HepG2 (cell line): ENCODE measurements around the gene ADCY1. TPM values are rescaled to one million over a fixed set of nuclear protein-coding genes. Genes with fewer than 3 reads are reported as not detected.

Experiments used
- BHLHE40 ChIP-seq: IDR thresholded peaks from 2 replicates; pipeline ENCODE4 v1.6.1; 2011; ENCODE audit warnings: low read length, improper control_type of control experiment
- ELK4 ChIP-seq: sonication (generic); formaldehyde crosslinking; IDR thresholded peaks from 2 replicates; pipeline ENCODE4 v1.9.0; 2021; ENCODE audit warnings: missing genetic modification reagents, borderline replicate concordance
- EP300 ChIP-seq, 3 experiments: sonication (generic) in 1 of 3; formaldehyde crosslinking in 1 of 3; IDR thresholded peaks; 2 replicates each; pipeline versions ENCODE4 v1.5.1 to v1.6.1; 2011 to 2020; ENCODE audit warnings: low read depth in 2 of 3, low read length in 2 of 3, borderline replicate concordance in 1 of 3, improper control_type of control experiment in 1 of 3, mild to moderate bottlenecking in 1 of 3, missing genetic modification reagents in 1 of 3, moderate library complexity in 1 of 3
- ETV6 ChIP-seq: sonication (generic); formaldehyde crosslinking; conservative IDR thresholded peaks from 2 replicates; pipeline ENCODE4 v1.4.0; 2020; ENCODE audit warnings: missing genetic modification reagents
- FOXC1 ChIP-seq: sonication (generic); formaldehyde crosslinking; IDR thresholded peaks from 2 replicates; pipeline ENCODE4 v1.8.0; 2022; ENCODE audit warnings: mild to moderate bottlenecking, missing genetic modification reagents, borderline replicate concordance
- GABPA ChIP-seq, 2 experiments: IDR thresholded peaks; 2 replicates each; pipeline ENCODE4 v1.6.1; 2011 to 2016; ENCODE audit warnings: low read depth in 2 of 2, low read length in 1 of 2, missing biosample characterization in 1 of 2, missing genetic modification characterization in 1 of 2
- KDM1A ChIP-seq: IDR thresholded peaks from 2 replicates; pipeline ENCODE4 v1.6.1; 2016; ENCODE audit warnings: missing compliant biosample characterization
- MAZ ChIP-seq, 2 experiments: sonication (generic) in 1 of 2; formaldehyde crosslinking in 1 of 2; IDR thresholded peaks; 2 replicates each; pipeline versions ENCODE4 v1.5.0 to v1.6.1; 2012 to 2020; ENCODE audit warnings: low read depth in 2 of 2, mild to moderate bottlenecking in 2 of 2, borderline replicate concordance in 1 of 2, improper control_type of control experiment in 1 of 2, low read length in 1 of 2, missing genetic modification reagents in 1 of 2, moderate library complexity in 1 of 2
- MZF1 ChIP-seq: sonication (generic); formaldehyde crosslinking; IDR thresholded peaks from 2 replicates; pipeline ENCODE4 v1.8.1; 2023; ENCODE audit warnings: mild to moderate bottlenecking, missing genetic modification reagents, borderline replicate concordance
- NR2F1 ChIP-seq, 2 experiments: fragments of 450-650 bp in 1 of 2; formaldehyde crosslinking in 1 of 2; IDR thresholded peaks; 2 replicates each; pipeline versions ENCODE4 v1.5.0 to v1.6.1; 2016 to 2020; ENCODE audit warnings: mild to moderate bottlenecking in 1 of 2, missing compliant biosample characterization in 1 of 2, missing genetic modification reagents in 1 of 2, moderate library complexity in 1 of 2
- POLR2A ChIP-seq, 2 experiments: IDR thresholded peaks; 2 replicates each; pipeline ENCODE4 v1.6.1; 2011; ENCODE audit warnings: low read depth in 2 of 2, low read length in 2 of 2, mild to moderate bottlenecking in 1 of 2, moderate library complexity in 1 of 2; ENCODE audit not compliant: insufficient read depth in 1 of 2
- SETDB1 ChIP-seq: sonication (generic); formaldehyde crosslinking; IDR thresholded peaks from 2 replicates; pipeline ENCODE4 v1.5.1; 2020; ENCODE audit warnings: missing genetic modification reagents, mild to moderate bottlenecking, borderline replicate concordance
- SMAD1 ChIP-seq: sonication (generic); formaldehyde crosslinking; IDR thresholded peaks from 2 replicates; pipeline ENCODE4 v1.4.0; 2020; ENCODE audit warnings: missing genetic modification reagents, low read depth, mild to moderate bottlenecking, borderline replicate concordance
- SOX13 ChIP-seq, 3 experiments: fragments of 450-650 bp in 1 of 3; sonication (generic) in 1 of 3; formaldehyde crosslinking in 1 of 3; IDR thresholded peaks in 2 of 3; conservative IDR thresholded peaks in 1 of 3; 2 replicates each; pipeline versions ENCODE4 v1.5.0 to v1.6.1; 2016 to 2020; ENCODE audit warnings: antibody characterized with exemption in 1 of 3, mild to moderate bottlenecking in 1 of 3, missing compliant biosample characterization in 1 of 3, missing genetic modification reagents in 1 of 3, moderate library complexity in 1 of 3
- TRIM22 ChIP-seq: fragments of 450-650 bp; IDR thresholded peaks from 2 replicates; pipeline ENCODE4 v1.6.1; 2017
- ZBTB38 ChIP-seq: sonication (generic); formaldehyde crosslinking; IDR thresholded peaks from 2 replicates; pipeline ENCODE4 v1.5.1; 2020; ENCODE audit warnings: mild to moderate bottlenecking, missing genetic modification reagents
- ZNF121 ChIP-seq: sonication (generic); formaldehyde crosslinking; IDR thresholded peaks from 2 replicates; pipeline ENCODE4 v1.5.0; 2020; ENCODE audit warnings: mild to moderate bottlenecking, missing genetic modification reagents
- ZNF225 ChIP-seq: sonication (generic); formaldehyde crosslinking; IDR thresholded peaks from 2 replicates; pipeline ENCODE4 v1.4.0; 2020; ENCODE audit warnings: mild to moderate bottlenecking, missing genetic modification reagents
- ZNF335 ChIP-seq: sonication (generic); formaldehyde crosslinking; IDR thresholded peaks from 2 replicates; pipeline ENCODE4 v1.4.0; 2020; ENCODE audit warnings: missing genetic modification reagents
- ZNF569 ChIP-seq: sonication (generic); formaldehyde crosslinking; IDR thresholded peaks from 2 replicates; pipeline ENCODE4 v1.5.0; 2020; ENCODE audit warnings: mild to moderate bottlenecking, missing genetic modification reagents, moderate library complexity, borderline replicate concordance
- ZNF75D ChIP-seq: sonication (generic); formaldehyde crosslinking; IDR thresholded peaks from 2 replicates; pipeline ENCODE4 v1.8.1; 2023; ENCODE audit warnings: missing genetic modification reagents, mild to moderate bottlenecking, borderline replicate concordance
- ZSCAN9 ChIP-seq: IDR thresholded peaks from 2 replicates; pipeline ENCODE4 v1.6.1; 2016; ENCODE audit warnings: borderline replicate concordance
- polyA plus RNA-seq, 8 experiments: library from polyadenylated mRNA; depleted of rRNA in 3 of 8; stranded (reverse) in 7 of 8; unstranded in 1 of 8; fragments of >200 nt; fragmentation: Illumina TruSeq in 4 of 8; extraction: Trizol in 4 of 8; gene quantifications; 2 replicates each; pipeline versions ENCODE4 v1.2.1 to v1.2.3, GENCODE V29; 2011 to 2016; ENCODE audit warnings: low read depth in 4 of 8, missing spikeins in 1 of 8, mixed read lengths in 1 of 8; ENCODE audit not compliant: insufficient read depth in 1 of 8
- total RNA-seq, 5 experiments: library from RNA; depleted of rRNA; stranded (reverse); fragments of >200 nt; fragmentation: Illumina TruSeq; extraction: Trizol; gene quantifications; 2 replicates each; pipeline ENCODE4 v1.2.3, GENCODE V29; 2016; ENCODE audit warnings: low read depth in 1 of 5
- TF ChIP-seq, protein P1 (sequence below): sonication (generic); formaldehyde crosslinking; IDR thresholded peaks from 2 replicates; pipeline ENCODE4; 2020; ENCODE audit warnings: missing genetic modification reagents, mild to moderate bottlenecking, borderline replicate concordance

ADCY1 gene
- total and polyA plus RNA-seq, 2 of the 13 experiments (the other 11 are each of a cell fraction or from before 2014, with no cell fraction given) = 0.80 to 1.2 TPM

GRCh38 chr7:45691155-45691656 lies 117.0 kb downstream of the ADCY1 start (continued):
- TF ChIP-seq ELK4 (CRISPR knock-in tag) = no peak
- peak in 1 of 2 experiments; percentile 99; a peak in 2 of 4 replicates for TF ChIP-seq EP300 (IDR thresholded peaks at IDR 0.05; ENCODE audit: low read depth in 2 of 2, low read length in 2 of 2)
- TF ChIP-seq EP300 (CRISPR knock-in tag; IDR thresholded peaks at IDR 0.05; ENCODE audit: borderline replicate concordance) = peak; percentile 98
- no peak for TF ChIP-seq SMAD1
- TF ChIP-seq ZNF225 = peak; percentile 67; the same call in 1 of the 2 replicates
- no peak for TF ChIP-seq MAZ (IDR thresholded peaks at IDR 0.05; ENCODE audit: borderline replicate concordance, low read depth, low read length)
- TF ChIP-seq MAZ (CRISPR knock-in tag; IDR thresholded peaks at IDR 0.05; ENCODE audit: low read depth) = 0 out of 2 replicates have a peak, but pooled peaks have one; percentile 20
- TF ChIP-seq, protein P1, sequence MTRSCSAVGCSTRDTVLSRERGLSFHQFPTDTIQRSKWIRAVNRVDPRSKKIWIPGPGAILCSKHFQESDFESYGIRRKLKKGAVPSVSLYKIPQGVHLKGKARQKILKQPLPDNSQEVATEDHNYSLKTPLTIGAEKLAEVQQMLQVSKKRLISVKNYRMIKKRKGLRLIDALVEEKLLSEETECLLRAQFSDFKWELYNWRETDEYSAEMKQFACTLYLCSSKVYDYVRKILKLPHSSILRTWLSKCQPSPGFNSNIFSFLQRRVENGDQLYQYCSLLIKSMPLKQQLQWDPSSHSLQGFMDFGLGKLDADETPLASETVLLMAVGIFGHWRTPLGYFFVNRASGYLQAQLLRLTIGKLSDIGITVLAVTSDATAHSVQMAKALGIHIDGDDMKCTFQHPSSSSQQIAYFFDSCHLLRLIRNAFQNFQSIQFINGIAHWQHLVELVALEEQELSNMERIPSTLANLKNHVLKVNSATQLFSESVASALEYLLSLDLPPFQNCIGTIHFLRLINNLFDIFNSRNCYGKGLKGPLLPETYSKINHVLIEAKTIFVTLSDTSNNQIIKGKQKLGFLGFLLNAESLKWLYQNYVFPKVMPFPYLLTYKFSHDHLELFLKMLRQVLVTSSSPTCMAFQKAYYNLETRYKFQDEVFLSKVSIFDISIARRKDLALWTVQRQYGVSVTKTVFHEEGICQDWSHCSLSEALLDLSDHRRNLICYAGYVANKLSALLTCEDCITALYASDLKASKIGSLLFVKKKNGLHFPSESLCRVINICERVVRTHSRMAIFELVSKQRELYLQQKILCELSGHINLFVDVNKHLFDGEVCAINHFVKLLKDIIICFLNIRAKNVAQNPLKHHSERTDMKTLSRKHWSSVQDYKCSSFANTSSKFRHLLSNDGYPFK (CRISPR knock-in tag) = no peak
- peak; percentile 64; the same call in 1 of the 2 replicates for TF ChIP-seq ETV6
- peak; percentile 76; the same call in 1 of the 2 replicates for TF ChIP-seq ZNF335 (CRISPR knock-in tag)
- TF ChIP-seq POLR2A (IDR thresholded peaks at IDR 0.05; ENCODE audit: insufficient read depth in 1 of 2, low read depth in 2 of 2, low read length in 2 of 2) = peak in 1 of 2 experiments; percentile 39; a peak in 2 of 4 replicates
- peak; percentile 22 to 47; a peak in 2 of 4 replicates for TF ChIP-seq NR2F1 (CRISPR knock-in tag; IDR thresholded peaks at IDR 0.05)
- no peak for TF ChIP-seq TRIM22
- TF ChIP-seq ZNF569 = no peak
- no peak for TF ChIP-seq GABPA (IDR thresholded peaks at IDR 0.05; ENCODE audit: low read depth, low read length)
- TF ChIP-seq GABPA (CRISPR knock-in tag; IDR thresholded peaks at IDR 0.05; ENCODE audit: low read depth) = peak; percentile 49; the same call in 1 of the 2 replicates
- no peak for TF ChIP-seq ZBTB38 (CRISPR knock-in tag)
- TF ChIP-seq MZF1 (CRISPR knock-in tag) = no peak
- TF ChIP-seq BHLHE40 = peak; percentile 68
- peak; percentile 88 for TF ChIP-seq SOX13 (IDR thresholded peaks at IDR 0.05)
- peak in 1 of 2 experiments; percentile 97; a peak in 2 of 4 replicates for TF ChIP-seq SOX13 (CRISPR knock-in tag; conservative IDR thresholded peaks at IDR 0.05 in 1 of 2, IDR thresholded peaks at IDR 0.05 in 1 of 2)
- TF ChIP-seq SETDB1 = no peak
- peak; percentile 78; the same call in 1 of the 2 replicates for TF ChIP-seq KDM1A (CRISPR knock-in tag)
- peak; percentile 63; the same call in 1 of the 2 replicates for TF ChIP-seq FOXC1 (CRISPR knock-in tag)
- no peak for TF ChIP-seq ZNF75D
- TF ChIP-seq ZSCAN9 (CRISPR knock-in tag) = peak; percentile 93
- TF ChIP-seq ZNF121 = no peak; the same call in 1 of the 2 replicates
